ENCODE data around the gene HRG. TPM values are rescaled to one million over a fixed set of nuclear protein-coding genes. Genes with fewer than 3 reads are reported as not detected.
"Not testable (repeated sequence)": the region's sequence is repeated elsewhere in the genome, so short reads cannot be mapped to it uniquely, and the experiment has no call there.

The HRG gene
- polyA plus RNA-seq (ENCODE audit: insufficient read length in 3 of 3), result 1 to 10 TPM; 2.1 to 2.8 (median 2.2) TPM

- DNase-seq (ENCODE audit: low read depth in 3 of 3, low spot score in 2 of 3), result no peak
Observed at GRCh38 chr3:186665625-186666188, at the start of gene HRG. Gene HRG (plus strand): TSS chr3:186666014. CDS start chr3:186666032, 18 bp downstream.

- DNase-seq (ENCODE audit: low read depth in 3 of 3, low spot score in 2 of 3), result no peak
Observed at GRCh38 chr3:186616299-186616617, 49.6 kb upstream of the HRG start.

GRCh38 chr3:186617036-186617946 lies 48.5 kb upstream of the HRG start:
- DNase-seq (ENCODE audit: low read depth in 3 of 3, low spot score in 2 of 3), result peak; percentile 36 to 51 (median 50)

GRCh38 chr3:186618318-186618938 lies 47.4 kb upstream of the HRG start:
- no peak for DNase-seq (ENCODE audit: low read depth in 3 of 3, low spot score in 2 of 3)

GRCh38 chr3:186619787-186620212 lies 46.0 kb upstream of the HRG start:
- DNase-seq (ENCODE audit: low read depth in 3 of 3, low spot score in 2 of 3), result no peak

- DNase-seq (ENCODE audit: low read depth in 3 of 3, low spot score in 2 of 3), result no peak
Observed at GRCh38 chr3:186620213-186621092, 45.4 kb upstream of the HRG start.

GRCh38 chr3:186621894-186622650 lies 43.7 kb upstream of the HRG start:
- no peak for DNase-seq (ENCODE audit: low read depth in 3 of 3, low spot score in 2 of 3)

- no peak for DNase-seq (ENCODE audit: low read depth in 3 of 3, low spot score in 2 of 3)
Observed at GRCh38 chr3:186622651-186623310, 43.0 kb upstream of the HRG start.

GRCh38 chr3:186624598-186624997 lies 41.2 kb upstream of the HRG start:
- DNase-seq (ENCODE audit: low read depth in 3 of 3, low spot score in 2 of 3), result no peak

- DNase-seq (ENCODE audit: low read depth in 3 of 3, low spot score in 2 of 3), result no peak
Observed at GRCh38 chr3:186625600-186626042, 40.2 kb upstream of the HRG start.

- no peak for DNase-seq (ENCODE audit: low read depth in 3 of 3, low spot score in 2 of 3)
Observed at GRCh38 chr3:186626254-186626847, 39.5 kb upstream of the HRG start.

GRCh38 chr3:186627852-186628414 lies 37.9 kb upstream of the HRG start:
- DNase-seq (ENCODE audit: low read depth in 3 of 3, low spot score in 2 of 3), result no peak

- no peak for DNase-seq (ENCODE audit: low read depth in 3 of 3, low spot score in 2 of 3)
Observed at GRCh38 chr3:186628756-186629155, 37.1 kb upstream of the HRG start.

- DNase-seq (ENCODE audit: low read depth in 3 of 3, low spot score in 2 of 3), result no peak
Observed at GRCh38 chr3:186630950-186631641, 34.7 kb upstream of the HRG start.

GRCh38 chr3:186633481-186633880 lies 32.3 kb upstream of the HRG start:
- no peak for DNase-seq (ENCODE audit: low read depth in 3 of 3, low spot score in 2 of 3)

GRCh38 chr3:186634207-186634606 lies 31.6 kb upstream of the HRG start:
- DNase-seq (ENCODE audit: low read depth in 3 of 3, low spot score in 2 of 3), result not testable (repeated sequence)

- DNase-seq (ENCODE audit: low read depth in 3 of 3, low spot score in 2 of 3), result no peak
Observed at GRCh38 chr3:186635532-186635931, 30.3 kb upstream of the HRG start.

GRCh38 chr3:186636536-186636935 lies 29.3 kb upstream of the HRG start:
- no peak for DNase-seq (ENCODE audit: low read depth in 3 of 3, low spot score in 2 of 3)
